Measurements from ENCODE around the gene GRM1.

GRM1 gene

DNA sequence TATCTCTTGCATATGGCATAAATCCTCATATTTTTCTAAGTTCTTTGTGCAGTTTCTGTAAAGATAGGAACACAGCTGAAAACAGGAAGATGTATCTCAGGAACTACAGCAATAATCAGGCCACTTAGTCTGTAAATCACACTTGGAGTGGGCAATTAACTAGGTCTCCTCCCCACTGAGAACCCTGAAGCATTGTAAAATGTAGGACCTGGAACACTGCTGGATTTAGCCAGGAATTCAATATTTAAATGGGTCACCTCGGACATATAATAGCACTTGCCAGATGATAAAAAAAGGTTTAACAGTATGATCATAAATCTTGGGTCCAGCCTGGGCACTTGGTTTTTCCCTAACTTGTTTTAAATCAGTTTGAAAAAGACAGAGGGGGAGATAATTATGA lies 155.0 kb downstream of the GRM1 start:
- Histone ChIP-seq H3K4me3 (ENCODE audit: low read length, poor library complexity, severe bottlenecking) (no peak overlapping the region), H3K79me2 (ENCODE audit: insufficient read depth, low read length) (no peaks in the 10 kb centered on the region), H3K36me3 (ENCODE audit: insufficient read depth, low read length) (no peaks in the 10 kb centered on the region), H3K27me3 (ENCODE audit: insufficient read depth, low read length, poor library complexity, severe bottlenecking) (no peaks in the 10 kb centered on the region), H3K4me2 (ENCODE audit: low read depth, low read length, poor library complexity, severe bottlenecking) (no peak overlapping the region), H3K9ac (ENCODE audit: low read depth, low read length, poor library complexity, severe bottlenecking) (no peak overlapping the region), H2AFZ (ENCODE audit: low read length) (no peak overlapping the region), H3K9me2 (replicated peaks; ENCODE audit: low read depth, low read length) (no peaks in the 10 kb centered on the region), H3K4me1 (ENCODE audit: insufficient read depth, low read length, poor library complexity, severe bottlenecking) (no peaks in the 10 kb centered on the region), H3K9me3 (ENCODE audit: insufficient read depth, low read depth, low read length) (no peaks in the 10 kb centered on the region), H4K20me1 (ENCODE audit: insufficient read depth, low read length, poor library complexity, severe bottlenecking) (no peaks in the 10 kb centered on the region), H3F3A (ENCODE audit: low read depth) (no peaks in the 10 kb centered on the region)
- TF ChIP-seq, protein P1, sequence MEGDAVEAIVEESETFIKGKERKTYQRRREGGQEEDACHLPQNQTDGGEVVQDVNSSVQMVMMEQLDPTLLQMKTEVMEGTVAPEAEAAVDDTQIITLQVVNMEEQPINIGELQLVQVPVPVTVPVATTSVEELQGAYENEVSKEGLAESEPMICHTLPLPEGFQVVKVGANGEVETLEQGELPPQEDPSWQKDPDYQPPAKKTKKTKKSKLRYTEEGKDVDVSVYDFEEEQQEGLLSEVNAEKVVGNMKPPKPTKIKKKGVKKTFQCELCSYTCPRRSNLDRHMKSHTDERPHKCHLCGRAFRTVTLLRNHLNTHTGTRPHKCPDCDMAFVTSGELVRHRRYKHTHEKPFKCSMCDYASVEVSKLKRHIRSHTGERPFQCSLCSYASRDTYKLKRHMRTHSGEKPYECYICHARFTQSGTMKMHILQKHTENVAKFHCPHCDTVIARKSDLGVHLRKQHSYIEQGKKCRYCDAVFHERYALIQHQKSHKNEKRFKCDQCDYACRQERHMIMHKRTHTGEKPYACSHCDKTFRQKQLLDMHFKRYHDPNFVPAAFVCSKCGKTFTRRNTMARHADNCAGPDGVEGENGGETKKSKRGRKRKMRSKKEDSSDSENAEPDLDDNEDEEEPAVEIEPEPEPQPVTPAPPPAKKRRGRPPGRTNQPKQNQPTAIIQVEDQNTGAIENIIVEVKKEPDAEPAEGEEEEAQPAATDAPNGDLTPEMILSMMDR (conservative IDR thresholded peaks at IDR 0.05; ENCODE audit: low read length) = no peak
- TF ChIP-seq EZH2phosphoT487 (IDR thresholded peaks at IDR 0.05; ENCODE audit: borderline replicate concordance) = no peak

DNA sequence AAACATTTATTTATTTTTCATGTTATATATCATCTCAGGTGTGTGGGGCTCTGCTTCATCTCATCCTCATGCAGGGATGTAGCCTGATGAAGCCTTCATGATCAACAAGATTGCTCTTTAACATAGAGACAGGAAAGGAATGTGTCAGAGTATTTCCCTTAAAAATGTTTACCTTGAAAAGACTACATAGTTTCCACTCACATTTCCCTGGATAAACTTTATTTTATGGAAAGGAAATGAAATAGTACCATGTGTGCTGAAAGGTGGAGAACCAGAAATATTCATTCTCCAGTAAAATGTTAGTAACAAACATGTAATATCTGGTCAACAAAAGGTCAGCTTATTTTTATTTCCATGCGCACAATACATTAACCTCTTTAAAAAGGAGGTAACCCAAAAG lies 155.8 kb downstream of the GRM1 start:
- Histone ChIP-seq H3K4me1 (ENCODE audit: insufficient read depth, low read length, poor library complexity, severe bottlenecking) (no peaks in the 10 kb centered on the region), H2AFZ (ENCODE audit: low read length) (no peak overlapping the region), H3K27me3 (ENCODE audit: insufficient read depth, low read length, poor library complexity, severe bottlenecking) (no peaks in the 10 kb centered on the region), H3F3A (ENCODE audit: low read depth) (no peaks in the 10 kb centered on the region), H3K79me2 (ENCODE audit: insufficient read depth, low read length) (no peaks in the 10 kb centered on the region), H3K4me3 (ENCODE audit: low read length, poor library complexity, severe bottlenecking) (no peak overlapping the region), H3K4me2 (ENCODE audit: low read depth, low read length, poor library complexity, severe bottlenecking) (no peak overlapping the region), H3K9ac (ENCODE audit: low read depth, low read length, poor library complexity, severe bottlenecking) (no peak overlapping the region), H3K9me2 (replicated peaks; ENCODE audit: low read depth, low read length) (no peaks in the 10 kb centered on the region), H4K20me1 (ENCODE audit: insufficient read depth, low read length, poor library complexity, severe bottlenecking) (no peaks in the 10 kb centered on the region), H3K36me3 (ENCODE audit: insufficient read depth, low read length) (no peaks in the 10 kb centered on the region), H3K9me3 (ENCODE audit: insufficient read depth, low read depth, low read length) (no peaks in the 10 kb centered on the region)
- TF ChIP-seq, protein P1 (conservative IDR thresholded peaks at IDR 0.05; ENCODE audit: low read length) = no peak
- TF ChIP-seq EZH2phosphoT487 (IDR thresholded peaks at IDR 0.05; ENCODE audit: borderline replicate concordance) = no peak

DNA sequence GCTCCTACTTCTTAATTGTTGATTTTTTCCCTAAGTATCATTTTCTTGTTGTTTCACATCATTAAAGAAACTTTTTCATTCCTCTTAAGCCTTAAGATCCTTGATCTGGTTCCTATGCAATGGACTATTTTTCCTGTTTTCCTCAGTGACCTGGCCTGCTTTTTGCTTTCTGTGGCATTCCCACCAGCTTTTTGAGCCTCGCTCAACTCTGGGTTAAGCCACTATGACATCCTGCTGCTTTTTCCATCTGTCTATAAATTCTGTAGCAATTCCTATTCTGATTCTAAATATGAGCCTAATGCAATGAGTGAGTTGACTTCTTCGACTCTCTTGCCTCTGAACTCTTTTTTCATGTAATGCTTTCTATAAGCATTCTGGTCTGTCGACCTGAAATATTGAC lies 160.3 kb downstream of the GRM1 start:
- TF ChIP-seq, protein P1 (conservative IDR thresholded peaks at IDR 0.05; ENCODE audit: low read length) = no peak
- TF ChIP-seq EZH2phosphoT487 (IDR thresholded peaks at IDR 0.05; ENCODE audit: borderline replicate concordance) = no peak
- H3K4me1 ChIP-seq (ENCODE audit: insufficient read depth, low read length, poor library complexity, severe bottlenecking) = no peaks in the 10 kb centered on the region
- no peaks in the 10 kb centered on the region for H3F3A ChIP-seq (ENCODE audit: low read depth)
- H3K9me3 ChIP-seq (ENCODE audit: insufficient read depth, low read depth, low read length) = no peaks in the 10 kb centered on the region
- no peak overlapping the region for H3K9ac ChIP-seq (ENCODE audit: low read depth, low read length, poor library complexity, severe bottlenecking)
- H3K4me3 ChIP-seq (ENCODE audit: low read length, poor library complexity, severe bottlenecking) = no peak overlapping the region
- H3K4me2 ChIP-seq (ENCODE audit: low read depth, low read length, poor library complexity, severe bottlenecking) = no peak overlapping the region
- H4K20me1 ChIP-seq (ENCODE audit: insufficient read depth, low read length, poor library complexity, severe bottlenecking) = no peaks in the 10 kb centered on the region
- no peaks in the 10 kb centered on the region for H3K9me2 ChIP-seq (replicated peaks; ENCODE audit: low read depth, low read length)
- H3K27me3 ChIP-seq (ENCODE audit: insufficient read depth, low read length, poor library complexity, severe bottlenecking) = no peaks in the 10 kb centered on the region
- H3K79me2 ChIP-seq (ENCODE audit: insufficient read depth, low read length) = no peaks in the 10 kb centered on the region
- H2AFZ ChIP-seq (ENCODE audit: low read length) = no peak overlapping the region
- H3K36me3 ChIP-seq (ENCODE audit: insufficient read depth, low read length) = no peaks in the 10 kb centered on the region

Measured in Loucy (cell line).